Smooth muscle cell (in vitro differentiated cells): Measurements from ENCODE around the gene WWP2. TPM values are rescaled to one million over a fixed set of nuclear protein-coding genes. Genes with fewer than 3 reads are reported as not detected.

Experiments
- DNase-seq: peaks from one replicate; lab custom pipeline; 2025; ENCODE audit not compliant: unreplicated experiment; lab: John Stamatoyannopoulos, UW
- H2AFZ ChIP-seq: fragments of 200-600 bp; sonication (generic); 2 replicates; pipeline ENCODE4 v1.6.0; 2016; ENCODE audit warnings: antibody characterized with exemption, low read depth, mild to moderate bottlenecking
- H3F3A ChIP-seq: fragments of 200-600 bp; sonication (generic); 2 replicates; pipeline ENCODE4 v1.6.0; 2017; ENCODE audit warnings: antibody characterized with exemption, low read depth
- H3K27ac ChIP-seq: fragments of 200-600 bp; sonication (generic); 2 replicates; pipeline ENCODE4 v1.5.1; 2016; ENCODE audit warnings: low read depth, mild to moderate bottlenecking
- H3K27me3 ChIP-seq: fragments of 200-600 bp; sonication (generic); 2 replicates; pipeline ENCODE4 v1.6.1; 2016; ENCODE audit warnings: low read depth, mild to moderate bottlenecking
- H3K36me3 ChIP-seq: fragments of 200-600 bp; sonication (generic); 2 replicates; pipeline ENCODE4 v1.5.1; 2016; ENCODE audit warnings: low read depth
- H3K4me1 ChIP-seq: fragments of 200-600 bp; sonication (generic); 2 replicates; pipeline ENCODE4 v1.5.1; 2016; ENCODE audit warnings: low read depth
- H3K4me2 ChIP-seq: fragments of 200-600 bp; sonication (generic); 2 replicates; pipeline ENCODE4 v1.6.0; 2016; ENCODE audit warnings: mild to moderate bottlenecking
- H3K4me3 ChIP-seq: fragments of 200-600 bp; sonication (generic); 2 replicates; pipeline ENCODE4 v1.5.1; 2016; ENCODE audit warnings: mild to moderate bottlenecking
- H3K79me2 ChIP-seq: fragments of 200-600 bp; sonication (generic); 2 replicates; pipeline ENCODE4 v1.6.0; 2016; ENCODE audit warnings: low read depth, mild to moderate bottlenecking
- H3K9ac ChIP-seq: fragments of 200-600 bp; sonication (generic); 2 replicates; pipeline ENCODE4 v1.6.0; 2016; ENCODE audit warnings: low read depth
- H3K9me3 ChIP-seq: fragments of 200-600 bp; sonication (generic); replicated peaks from 2 replicates; pipeline ENCODE4 v1.5.1; 2016; ENCODE audit warnings: low read depth
- H4K20me1 ChIP-seq: fragments of 200-600 bp; sonication (generic); 2 replicates; pipeline ENCODE4 v1.6.0; 2016; ENCODE audit warnings: low read depth
- WGBS: methylation state at CpG from one replicate; pipeline ENCODE4 v1.1.7; 2016; ENCODE audit warnings: low lambda C conversion rate; 5-methylcytosine and 5-hydroxymethylcytosine counted together
- polyA plus RNA-seq: library from polyadenylated mRNA; unstranded; fragments of >200 nt; fragmentation: Nextera tagmentation; extraction: Ambion mirVana; gene quantifications from 2 replicates; pipeline ENCODE4 v1.2.1, GENCODE V29; 2016
- total RNA-seq: library from RNA; depleted of rRNA; stranded (reverse); fragments of >200 nt; gene quantifications from 2 replicates; pipeline ENCODE4 v1.2.3, GENCODE V29; 2014
- TF ChIP-seq, protein P1 (sequence below): fragments of 200-600 bp; sonication (generic); IDR thresholded peaks from 2 replicates; pipeline ENCODE4 v1.5.1; 2017; ENCODE audit warnings: borderline replicate concordance, mild to moderate bottlenecking, antibody characterized with exemption; ENCODE audit not compliant: insufficient read depth, poor library complexity, severe bottlenecking

Gene WWP2
- total and polyA plus RNA-seq, 2 experiments from 2014 or later: 7.8 to 9.0 TPM

DNA sequence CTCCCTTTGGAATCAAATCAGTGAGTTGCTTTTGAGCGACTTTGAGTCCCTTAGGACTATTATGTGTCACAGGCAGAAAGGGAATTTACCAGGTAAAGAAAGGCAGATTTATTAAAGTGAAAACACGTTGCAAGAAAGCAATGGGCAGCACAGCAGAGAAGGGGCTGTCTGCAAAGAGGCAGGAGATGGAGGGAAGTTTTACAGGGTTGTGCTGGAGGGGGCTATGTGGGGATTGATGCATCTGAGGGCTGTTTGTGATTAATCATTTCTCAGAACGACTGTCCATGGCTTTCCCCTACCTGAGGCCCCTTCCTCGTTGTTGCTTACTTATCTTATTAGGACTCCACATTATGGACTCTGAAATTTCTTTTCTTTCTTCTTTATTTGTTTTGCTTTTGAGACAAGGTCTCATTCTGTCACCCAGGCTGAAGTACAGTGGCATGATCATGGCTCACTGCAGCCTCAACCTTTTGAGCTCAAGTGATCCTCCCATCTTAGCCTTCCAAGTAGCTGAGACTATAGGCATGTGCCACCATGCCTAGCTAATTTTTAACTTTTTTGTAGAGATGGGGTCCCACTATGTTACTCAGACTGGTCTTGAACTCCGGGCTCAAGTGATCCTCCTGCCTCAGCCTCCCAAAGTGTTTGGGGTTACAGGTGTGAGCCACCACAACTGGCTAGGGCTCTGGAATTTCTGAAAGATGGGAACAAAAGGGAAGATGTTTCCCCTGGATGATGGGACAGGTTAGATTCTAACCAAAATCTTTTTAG, 5.5 kb downstream of the WWP2 start:
- H3K4me1 ChIP-seq: peaks cover 5% of the 10 kb centered on the region
- no peaks in the 10 kb centered on the region for H3K27me3 ChIP-seq
- peaks cover 52% of the 10 kb centered on the region for H3K79me2 ChIP-seq
- H3K9ac ChIP-seq: no peak overlapping the region
- no peak overlapping the region for H2AFZ ChIP-seq
- DNase-seq: no peak
- TF ChIP-seq, protein P1, sequence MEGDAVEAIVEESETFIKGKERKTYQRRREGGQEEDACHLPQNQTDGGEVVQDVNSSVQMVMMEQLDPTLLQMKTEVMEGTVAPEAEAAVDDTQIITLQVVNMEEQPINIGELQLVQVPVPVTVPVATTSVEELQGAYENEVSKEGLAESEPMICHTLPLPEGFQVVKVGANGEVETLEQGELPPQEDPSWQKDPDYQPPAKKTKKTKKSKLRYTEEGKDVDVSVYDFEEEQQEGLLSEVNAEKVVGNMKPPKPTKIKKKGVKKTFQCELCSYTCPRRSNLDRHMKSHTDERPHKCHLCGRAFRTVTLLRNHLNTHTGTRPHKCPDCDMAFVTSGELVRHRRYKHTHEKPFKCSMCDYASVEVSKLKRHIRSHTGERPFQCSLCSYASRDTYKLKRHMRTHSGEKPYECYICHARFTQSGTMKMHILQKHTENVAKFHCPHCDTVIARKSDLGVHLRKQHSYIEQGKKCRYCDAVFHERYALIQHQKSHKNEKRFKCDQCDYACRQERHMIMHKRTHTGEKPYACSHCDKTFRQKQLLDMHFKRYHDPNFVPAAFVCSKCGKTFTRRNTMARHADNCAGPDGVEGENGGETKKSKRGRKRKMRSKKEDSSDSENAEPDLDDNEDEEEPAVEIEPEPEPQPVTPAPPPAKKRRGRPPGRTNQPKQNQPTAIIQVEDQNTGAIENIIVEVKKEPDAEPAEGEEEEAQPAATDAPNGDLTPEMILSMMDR: no peak
- WGBS: 96% methylated on average over 5 of the region's 5 CpGs
- H3K4me2 ChIP-seq: no peak overlapping the region
- H3K9me3 ChIP-seq: no peaks in the 10 kb centered on the region
- H3F3A ChIP-seq: no peaks in the 10 kb centered on the region
- no peak overlapping the region for H3K4me3 ChIP-seq
- no peak overlapping the region for H3K27ac ChIP-seq
- no peaks in the 10 kb centered on the region for H3K36me3 ChIP-seq
- peaks cover 38% of the 10 kb centered on the region for H4K20me1 ChIP-seq

DNA sequence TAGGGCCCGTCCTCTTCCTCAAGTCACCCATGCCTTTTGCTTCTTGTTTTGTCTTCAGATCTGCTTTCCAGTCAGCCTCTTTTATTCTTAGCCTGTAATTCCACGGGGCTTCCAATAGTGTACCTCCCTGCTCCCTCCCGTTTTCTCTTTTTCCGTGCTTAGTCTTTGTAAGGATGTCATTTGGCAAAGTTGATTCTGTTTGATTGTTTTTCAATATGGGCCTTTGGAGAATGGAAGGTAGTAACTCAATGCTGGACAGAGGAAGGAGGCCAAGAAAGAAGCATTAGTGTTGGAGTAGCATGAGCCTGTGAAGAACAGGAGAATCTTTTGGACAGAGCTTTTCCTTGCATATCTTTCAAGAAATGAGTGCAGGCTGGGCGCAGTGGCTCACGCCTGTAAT, 6.5 kb downstream of the WWP2 start:
- no peaks in the 10 kb centered on the region for H3F3A ChIP-seq
- H4K20me1 ChIP-seq: peaks cover 40% of the 10 kb centered on the region
- TF ChIP-seq, protein P1: no peak
- H3K27ac ChIP-seq: no peak overlapping the region
- no peak overlapping the region for H3K9ac ChIP-seq
- H3K36me3 ChIP-seq: no peaks in the 10 kb centered on the region
- no peak overlapping the region for H2AFZ ChIP-seq
- H3K4me1 ChIP-seq: no peaks in the 10 kb centered on the region
- H3K9me3 ChIP-seq: no peaks in the 10 kb centered on the region
- no peaks in the 10 kb centered on the region for H3K27me3 ChIP-seq
- no peak overlapping the region for H3K4me2 ChIP-seq
- no peak overlapping the region for H3K4me3 ChIP-seq
- no peak for DNase-seq
- 79% methylated on average over 6 of the region's 6 CpGs for WGBS
- peaks cover 54% of the 10 kb centered on the region for H3K79me2 ChIP-seq

DNA sequence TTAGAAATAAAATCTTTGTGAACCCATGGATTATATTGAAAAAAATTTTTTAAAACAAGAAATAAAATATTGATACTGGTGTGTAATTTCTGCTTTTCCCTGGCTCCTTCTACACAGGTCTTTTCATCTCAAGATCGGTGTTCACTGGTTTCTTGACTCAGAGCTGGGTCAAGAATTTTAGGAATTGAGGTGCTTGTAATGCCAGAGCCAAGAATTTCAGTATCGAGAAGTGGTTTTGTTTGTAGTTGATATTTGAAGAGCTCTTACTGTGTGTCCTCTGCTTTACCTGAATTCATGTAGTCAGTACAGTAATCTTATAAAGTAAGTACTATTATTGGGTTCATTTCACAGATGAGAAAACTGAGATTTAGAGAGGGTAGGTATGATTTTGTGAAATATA, 7.3 kb downstream of the WWP2 start:
- no peaks in the 10 kb centered on the region for H3K4me1 ChIP-seq
- no peaks in the 10 kb centered on the region for H3K27me3 ChIP-seq
- peaks cover 47% of the 10 kb centered on the region for H3K79me2 ChIP-seq
- H3K9me3 ChIP-seq: no peaks in the 10 kb centered on the region
- WGBS: 48% methylated on average over 2 of the region's 2 CpGs
- no peak overlapping the region for H3K4me2 ChIP-seq
- no peak overlapping the region for H3K9ac ChIP-seq
- no peaks in the 10 kb centered on the region for H3K36me3 ChIP-seq
- peaks cover 40% of the 10 kb centered on the region for H4K20me1 ChIP-seq
- no peaks in the 10 kb centered on the region for H3F3A ChIP-seq
- H3K4me3 ChIP-seq: no peak overlapping the region
- DNase-seq: no peak
- H3K27ac ChIP-seq: no peak overlapping the region
- TF ChIP-seq, protein P1: no peak
- H2AFZ ChIP-seq: no peak overlapping the region

DNA sequence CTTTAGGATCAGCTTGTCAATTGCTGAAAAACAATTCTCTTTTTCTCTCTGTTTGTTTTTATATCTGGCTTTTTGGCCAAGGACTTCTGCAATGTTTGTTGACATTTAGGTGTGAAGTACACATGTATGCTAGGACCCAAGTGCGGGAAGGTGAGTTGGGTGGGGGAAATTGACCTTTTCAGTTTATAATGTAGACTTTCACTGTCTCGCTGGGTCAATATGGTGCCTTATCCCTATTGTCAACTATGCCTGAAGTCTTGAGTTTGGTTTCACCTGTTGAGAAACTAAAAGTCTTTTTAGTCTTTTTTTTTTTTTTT, 9.5 kb downstream of the WWP2 start:
- peaks cover 43% of the 10 kb centered on the region for H3K79me2 ChIP-seq

More for the DNA sequence above, 9.5 kb downstream of the WWP2 start:
- Histone ChIP-seq H3K27ac (no peak overlapping the region), H3K4me2 (no peak overlapping the region), H3K9me3 (no peaks in the 10 kb centered on the region), H2AFZ (no peak overlapping the region), H3K4me1 (no peaks in the 10 kb centered on the region), H3F3A (no peaks in the 10 kb centered on the region), H3K36me3 (no peaks in the 10 kb centered on the region), H4K20me1 (peaks cover 40% of the 10 kb centered on the region), H3K4me3 (no peak overlapping the region), H3K27me3 (no peaks in the 10 kb centered on the region), H3K9ac (no peak overlapping the region)
- DNase-seq: no peak
- TF ChIP-seq, protein P1: no peak
- 97% methylated on average over 2 of the region's 2 CpGs for WGBS
